SK-N-MC (cell line): ENCODE data around the gene LPIN2.

Source experiments
- EZH2 ChIP-seq: fragments of 200-600 bp; sonication (generic); IDR thresholded peaks from one replicate; pipeline ENCODE4 v1.6.1; 2017; ENCODE audit warnings: antibody characterized with exemption
- FOXP2 ChIP-seq: optimal IDR thresholded peaks from 2 replicates; pipeline ENCODE3; 2011; ENCODE audit warnings: mild to moderate bottlenecking, moderate library complexity; ENCODE audit not compliant: insufficient read depth; ENCODE audit errors: extremely low read length, control extremely low read depth
- POLR2AphosphoS5 ChIP-seq: IDR thresholded peaks from 2 replicates; pipeline ENCODE4 v1.6.1; 2012; ENCODE audit warnings: mild to moderate bottlenecking, low read depth, low read length, borderline replicate concordance

DNA sequence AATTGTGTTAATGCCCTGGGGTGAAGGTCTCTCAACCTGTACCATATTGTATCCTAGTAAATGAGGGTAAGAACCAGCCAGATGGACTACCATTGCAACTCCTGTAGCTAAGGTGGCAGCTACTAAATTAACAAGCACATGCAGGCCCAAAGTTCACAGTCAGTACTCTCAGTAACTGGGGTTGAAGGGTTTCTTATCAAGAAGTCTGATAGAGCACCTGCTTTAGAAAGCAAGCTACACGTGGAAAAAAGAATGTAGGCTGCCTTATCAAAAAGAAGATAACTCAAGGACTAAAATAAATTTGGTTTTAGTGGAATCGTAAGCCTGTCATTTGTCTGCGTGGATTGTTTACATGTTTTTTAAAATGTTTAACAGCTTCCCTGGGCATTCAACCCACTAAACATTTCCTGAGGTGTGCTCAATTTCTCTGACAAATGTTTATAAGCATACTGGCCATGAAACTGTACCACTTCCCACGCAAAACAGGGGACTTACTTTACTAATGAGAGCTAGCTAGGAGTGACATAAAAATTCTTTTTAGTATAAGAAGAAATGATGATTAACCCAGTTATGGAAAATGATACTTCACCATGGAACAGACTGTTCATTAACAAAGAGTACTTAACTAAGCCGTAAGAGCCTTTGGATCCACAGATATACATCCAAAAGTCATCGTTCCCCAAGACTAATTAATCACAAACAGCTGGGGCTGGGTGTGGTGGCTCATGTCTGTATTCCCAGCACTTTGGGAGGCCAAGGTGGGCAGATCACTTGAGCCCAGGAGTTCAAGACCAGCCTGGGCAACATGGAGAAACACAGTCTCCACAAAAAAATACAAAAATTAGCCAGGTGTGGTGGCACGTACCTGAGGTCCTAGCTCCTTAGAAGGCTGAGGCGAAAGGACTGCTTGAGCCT, 36.5 kb downstream of the LPIN2 start:
- TF ChIP-seq EZH2 = no peak
- no peak for TF ChIP-seq POLR2AphosphoS5
- TF ChIP-seq FOXP2 = no peak
